ENCODE results near the gene BCL2L12.

GRCh38 chr19:49718991-49719390, 53.3 kb downstream of the BCL2L12 start:
- TF ChIP-seq CTCF (IDR thresholded peaks at IDR 0.05) (no peak), POLR2A (IDR thresholded peaks at IDR 0.05) (no peak), POLR2AphosphoS5 (IDR thresholded peaks at IDR 0.05; ENCODE audit: insufficient read depth in 1 of 2, low read depth in 1 of 2) (no peak)

Data from vagina (tissue), 2 donors.